CMK (cell line): ENCODE results near the gene STON2.
"Not testable (repeated sequence)": the region's sequence is repeated elsewhere in the genome, so short reads cannot be mapped to it uniquely, and the experiment has no call there.

Experiments
- DNase-seq: peaks from one replicate; pipeline ENCODE4 v3.0.0-alpha.2; 2010; ENCODE audit warnings: low read depth

The STON2 gene

GRCh38 chr14:81400202-81400678 lies at the start of gene STON2:
Gene STON2 (minus strand): TSS chr14:81400324. CDS start chr14:81398382, 1,942 bp downstream.
- no peak for DNase-seq

- DNase-seq: no peak
These were observed 49.5 kb upstream of the STON2 start for GRCh38 chr14:81449576-81449975.

- DNase-seq: no peak
These were observed 49.0 kb upstream of the STON2 start for GRCh38 chr14:81449114-81449513.

- no peak for DNase-seq
These were observed 47.1 kb upstream of the STON2 start for GRCh38 chr14:81447021-81447764.

- DNase-seq: no peak
These were observed 46.3 kb upstream of the STON2 start for GRCh38 chr14:81446279-81447007.

- DNase-seq: no peak
These were observed 41.6 kb upstream of the STON2 start for GRCh38 chr14:81441626-81442134.

GRCh38 chr14:81440041-81440440 lies 39.9 kb upstream of the STON2 start:
- no peak for DNase-seq

- no peak for DNase-seq
These were observed 37.1 kb upstream of the STON2 start for GRCh38 chr14:81437244-81437643.

- peak; percentile 38 for DNase-seq
These were observed 36.4 kb upstream of the STON2 start for GRCh38 chr14:81436296-81437138.

GRCh38 chr14:81435391-81436295 lies 35.5 kb upstream of the STON2 start:
- DNase-seq: no peak

- DNase-seq: no peak
These were observed 34.9 kb upstream of the STON2 start for GRCh38 chr14:81435048-81435390.

- peak; percentile 61 for DNase-seq
These were observed 34.1 kb upstream of the STON2 start for GRCh38 chr14:81434230-81434629.

GRCh38 chr14:81433378-81433777 lies 33.3 kb upstream of the STON2 start:
- no peak for DNase-seq

- DNase-seq: no peak
These were observed 32.1 kb upstream of the STON2 start for GRCh38 chr14:81432219-81432661.

- DNase-seq: no peak
These were observed 30.1 kb upstream of the STON2 start for GRCh38 chr14:81430235-81430634.

- not testable (repeated sequence) for DNase-seq
These were observed 29.6 kb upstream of the STON2 start for GRCh38 chr14:81429749-81430148.

- no peak for DNase-seq
These were observed 28.9 kb upstream of the STON2 start for GRCh38 chr14:81429028-81429427.

GRCh38 chr14:81427348-81428058 lies 27.4 kb upstream of the STON2 start:
- DNase-seq: no peak

GRCh38 chr14:81423504-81423903 lies 23.4 kb upstream of the STON2 start:
- no peak for DNase-seq

GRCh38 chr14:81418057-81418790 lies 18.1 kb upstream of the STON2 start:
- DNase-seq: no peak
